Stimulated activated CD4-positive, alpha-beta T cell treated with anti-CD3 and anti-CD28 coated beads, Interleukin-4, amount 100 ng/mL, for 4 hours (primary cell): ENCODE results near the gene RAB30.

Experiments used
- DNase-seq, 2 experiments: peaks; one replicate each; pipeline ENCODE4 v3.0.0-alpha.2; 2020

Gene RAB30

GRCh38 chr11:83007909-83008580, 63.7 kb downstream of the RAB30 start:
- DNase-seq = no peak

- DNase-seq = no peak
Measured at GRCh38 chr11:83007477-83007876, 64.2 kb downstream of the RAB30 start.

GRCh38 chr11:83006877-83007330, 64.8 kb downstream of the RAB30 start:
- no peak for DNase-seq

- no peak for DNase-seq
Measured at GRCh38 chr11:83004746-83005556, 66.7 kb downstream of the RAB30 start.

GRCh38 chr11:83002522-83002921, 69.2 kb downstream of the RAB30 start:
- no peak for DNase-seq

- peak in 1 of 2 experiments; percentile 38 for DNase-seq
Measured at GRCh38 chr11:83002053-83002452, 69.6 kb downstream of the RAB30 start.

- no peak for DNase-seq
Measured at GRCh38 chr11:83000381-83000780, 71.3 kb downstream of the RAB30 start.

- no peak for DNase-seq
Measured at GRCh38 chr11:82999232-82999631, 72.5 kb downstream of the RAB30 start.

- DNase-seq = no peak
Measured at GRCh38 chr11:82998697-82999096, 73.0 kb downstream of the RAB30 start.

GRCh38 chr11:82996966-82997606, 74.6 kb downstream of the RAB30 start:
- no peak for DNase-seq

- no peak for DNase-seq
Measured at GRCh38 chr11:82995754-82996398, 75.8 kb downstream of the RAB30 start.

- DNase-seq = no peak
Measured at GRCh38 chr11:82995235-82995634, 76.5 kb downstream of the RAB30 start.

GRCh38 chr11:82994604-82995230, 77.0 kb downstream of the RAB30 start:
- no peak for DNase-seq

GRCh38 chr11:82992223-82992622, 79.5 kb downstream of the RAB30 start:
- no peak for DNase-seq

GRCh38 chr11:82989628-82990404, 81.9 kb downstream of the RAB30 start:
- DNase-seq = no peak

GRCh38 chr11:82988936-82989627, 82.6 kb downstream of the RAB30 start:
- DNase-seq = no peak

GRCh38 chr11:82987997-82988396, 83.7 kb downstream of the RAB30 start:
- no peak for DNase-seq

GRCh38 chr11:82986446-82986845, 85.3 kb downstream of the RAB30 start:
- DNase-seq = no peak

- no peak for DNase-seq
Measured at GRCh38 chr11:82981852-82982251, 89.8 kb downstream of the RAB30 start.

GRCh38 chr11:82980947-82981346, 90.8 kb downstream of the RAB30 start:
- no peak for DNase-seq

GRCh38 chr11:82980292-82980691, 91.4 kb downstream of the RAB30 start:
- DNase-seq = no peak
